ENCODE data around the gene ZSWIM8. TPM values are rescaled to one million over a fixed set of nuclear protein-coding genes. Genes with fewer than 3 reads are reported as not detected.

Gene ZSWIM8
- total and polyA plus RNA-seq, 10 of the 15 experiments (the other 5 are each of a cell fraction or from before 2014, with no cell fraction given) = 7.8 to 47.1 (median 23.6) TPM

GRCh38 chr10:73759512-73760115, 25.8 kb upstream of the ZSWIM8 start (continued):
- TF ChIP-seq, protein P1, sequence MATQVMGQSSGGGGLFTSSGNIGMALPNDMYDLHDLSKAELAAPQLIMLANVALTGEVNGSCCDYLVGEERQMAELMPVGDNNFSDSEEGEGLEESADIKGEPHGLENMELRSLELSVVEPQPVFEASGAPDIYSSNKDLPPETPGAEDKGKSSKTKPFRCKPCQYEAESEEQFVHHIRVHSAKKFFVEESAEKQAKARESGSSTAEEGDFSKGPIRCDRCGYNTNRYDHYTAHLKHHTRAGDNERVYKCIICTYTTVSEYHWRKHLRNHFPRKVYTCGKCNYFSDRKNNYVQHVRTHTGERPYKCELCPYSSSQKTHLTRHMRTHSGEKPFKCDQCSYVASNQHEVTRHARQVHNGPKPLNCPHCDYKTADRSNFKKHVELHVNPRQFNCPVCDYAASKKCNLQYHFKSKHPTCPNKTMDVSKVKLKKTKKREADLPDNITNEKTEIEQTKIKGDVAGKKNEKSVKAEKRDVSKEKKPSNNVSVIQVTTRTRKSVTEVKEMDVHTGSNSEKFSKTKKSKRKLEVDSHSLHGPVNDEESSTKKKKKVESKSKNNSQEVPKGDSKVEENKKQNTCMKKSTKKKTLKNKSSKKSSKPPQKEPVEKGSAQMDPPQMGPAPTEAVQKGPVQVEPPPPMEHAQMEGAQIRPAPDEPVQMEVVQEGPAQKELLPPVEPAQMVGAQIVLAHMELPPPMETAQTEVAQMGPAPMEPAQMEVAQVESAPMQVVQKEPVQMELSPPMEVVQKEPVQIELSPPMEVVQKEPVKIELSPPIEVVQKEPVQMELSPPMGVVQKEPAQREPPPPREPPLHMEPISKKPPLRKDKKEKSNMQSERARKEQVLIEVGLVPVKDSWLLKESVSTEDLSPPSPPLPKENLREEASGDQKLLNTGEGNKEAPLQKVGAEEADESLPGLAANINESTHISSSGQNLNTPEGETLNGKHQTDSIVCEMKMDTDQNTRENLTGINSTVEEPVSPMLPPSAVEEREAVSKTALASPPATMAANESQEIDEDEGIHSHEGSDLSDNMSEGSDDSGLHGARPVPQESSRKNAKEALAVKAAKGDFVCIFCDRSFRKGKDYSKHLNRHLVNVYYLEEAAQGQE (IDR thresholded peaks at IDR 0.05; ENCODE audit: low read depth, low read length) = no peak
- 0 out of 2 replicates have a peak, but pooled peaks have one; percentile 22 for TF ChIP-seq NFYB (IDR thresholded peaks at IDR 0.05; ENCODE audit: insufficient read depth, low read depth, low read length)
- no peak for TF ChIP-seq IKZF1 (conservative IDR thresholded peaks at IDR 0.05)
- peak; percentile 36; the same call in 1 of the 2 replicates for TF ChIP-seq NR2F1 (conservative IDR thresholded peaks at IDR 0.05)
- TF ChIP-seq, protein P2, sequence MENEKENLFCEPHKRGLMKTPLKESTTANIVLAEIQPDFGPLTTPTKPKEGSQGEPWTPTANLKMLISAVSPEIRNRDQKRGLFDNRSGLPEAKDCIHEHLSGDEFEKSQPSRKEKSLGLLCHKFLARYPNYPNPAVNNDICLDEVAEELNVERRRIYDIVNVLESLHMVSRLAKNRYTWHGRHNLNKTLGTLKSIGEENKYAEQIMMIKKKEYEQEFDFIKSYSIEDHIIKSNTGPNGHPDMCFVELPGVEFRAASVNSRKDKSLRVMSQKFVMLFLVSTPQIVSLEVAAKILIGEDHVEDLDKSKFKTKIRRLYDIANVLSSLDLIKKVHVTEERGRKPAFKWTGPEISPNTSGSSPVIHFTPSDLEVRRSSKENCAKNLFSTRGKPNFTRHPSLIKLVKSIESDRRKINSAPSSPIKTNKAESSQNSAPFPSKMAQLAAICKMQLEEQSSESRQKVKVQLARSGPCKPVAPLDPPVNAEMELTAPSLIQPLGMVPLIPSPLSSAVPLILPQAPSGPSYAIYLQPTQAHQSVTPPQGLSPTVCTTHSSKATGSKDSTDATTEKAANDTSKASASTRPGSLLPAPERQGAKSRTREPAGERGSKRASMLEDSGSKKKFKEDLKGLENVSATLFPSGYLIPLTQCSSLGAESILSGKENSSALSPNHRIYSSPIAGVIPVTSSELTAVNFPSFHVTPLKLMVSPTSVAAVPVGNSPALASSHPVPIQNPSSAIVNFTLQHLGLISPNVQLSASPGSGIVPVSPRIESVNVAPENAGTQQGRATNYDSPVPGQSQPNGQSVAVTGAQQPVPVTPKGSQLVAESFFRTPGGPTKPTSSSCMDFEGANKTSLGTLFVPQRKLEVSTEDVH (IDR thresholded peaks at IDR 0.05; ENCODE audit: low read depth, partially characterized antibody) = no peak
- TF ChIP-seq BHLHE40 (IDR thresholded peaks at IDR 0.05; ENCODE audit: borderline replicate concordance in 1 of 2, low read depth in 2 of 2, low read length in 1 of 2) = peak in 1 of 2 experiments; percentile 10; a peak in 1 of 4 replicates
- TF ChIP-seq TAF1 (IDR thresholded peaks at IDR 0.05; ENCODE audit: borderline replicate concordance, low read depth, low read length) = no peak
- no peak for TF ChIP-seq MEF2A (IDR thresholded peaks at IDR 0.05; ENCODE audit: insufficient read depth, low read depth, low read length)
- TF ChIP-seq, protein P3, sequence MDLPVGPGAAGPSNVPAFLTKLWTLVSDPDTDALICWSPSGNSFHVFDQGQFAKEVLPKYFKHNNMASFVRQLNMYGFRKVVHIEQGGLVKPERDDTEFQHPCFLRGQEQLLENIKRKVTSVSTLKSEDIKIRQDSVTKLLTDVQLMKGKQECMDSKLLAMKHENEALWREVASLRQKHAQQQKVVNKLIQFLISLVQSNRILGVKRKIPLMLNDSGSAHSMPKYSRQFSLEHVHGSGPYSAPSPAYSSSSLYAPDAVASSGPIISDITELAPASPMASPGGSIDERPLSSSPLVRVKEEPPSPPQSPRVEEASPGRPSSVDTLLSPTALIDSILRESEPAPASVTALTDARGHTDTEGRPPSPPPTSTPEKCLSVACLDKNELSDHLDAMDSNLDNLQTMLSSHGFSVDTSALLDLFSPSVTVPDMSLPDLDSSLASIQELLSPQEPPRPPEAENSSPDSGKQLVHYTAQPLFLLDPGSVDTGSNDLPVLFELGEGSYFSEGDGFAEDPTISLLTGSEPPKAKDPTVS (IDR thresholded peaks at IDR 0.05; ENCODE audit: low read depth, low read length) = no peak
- TF ChIP-seq, protein P4, sequence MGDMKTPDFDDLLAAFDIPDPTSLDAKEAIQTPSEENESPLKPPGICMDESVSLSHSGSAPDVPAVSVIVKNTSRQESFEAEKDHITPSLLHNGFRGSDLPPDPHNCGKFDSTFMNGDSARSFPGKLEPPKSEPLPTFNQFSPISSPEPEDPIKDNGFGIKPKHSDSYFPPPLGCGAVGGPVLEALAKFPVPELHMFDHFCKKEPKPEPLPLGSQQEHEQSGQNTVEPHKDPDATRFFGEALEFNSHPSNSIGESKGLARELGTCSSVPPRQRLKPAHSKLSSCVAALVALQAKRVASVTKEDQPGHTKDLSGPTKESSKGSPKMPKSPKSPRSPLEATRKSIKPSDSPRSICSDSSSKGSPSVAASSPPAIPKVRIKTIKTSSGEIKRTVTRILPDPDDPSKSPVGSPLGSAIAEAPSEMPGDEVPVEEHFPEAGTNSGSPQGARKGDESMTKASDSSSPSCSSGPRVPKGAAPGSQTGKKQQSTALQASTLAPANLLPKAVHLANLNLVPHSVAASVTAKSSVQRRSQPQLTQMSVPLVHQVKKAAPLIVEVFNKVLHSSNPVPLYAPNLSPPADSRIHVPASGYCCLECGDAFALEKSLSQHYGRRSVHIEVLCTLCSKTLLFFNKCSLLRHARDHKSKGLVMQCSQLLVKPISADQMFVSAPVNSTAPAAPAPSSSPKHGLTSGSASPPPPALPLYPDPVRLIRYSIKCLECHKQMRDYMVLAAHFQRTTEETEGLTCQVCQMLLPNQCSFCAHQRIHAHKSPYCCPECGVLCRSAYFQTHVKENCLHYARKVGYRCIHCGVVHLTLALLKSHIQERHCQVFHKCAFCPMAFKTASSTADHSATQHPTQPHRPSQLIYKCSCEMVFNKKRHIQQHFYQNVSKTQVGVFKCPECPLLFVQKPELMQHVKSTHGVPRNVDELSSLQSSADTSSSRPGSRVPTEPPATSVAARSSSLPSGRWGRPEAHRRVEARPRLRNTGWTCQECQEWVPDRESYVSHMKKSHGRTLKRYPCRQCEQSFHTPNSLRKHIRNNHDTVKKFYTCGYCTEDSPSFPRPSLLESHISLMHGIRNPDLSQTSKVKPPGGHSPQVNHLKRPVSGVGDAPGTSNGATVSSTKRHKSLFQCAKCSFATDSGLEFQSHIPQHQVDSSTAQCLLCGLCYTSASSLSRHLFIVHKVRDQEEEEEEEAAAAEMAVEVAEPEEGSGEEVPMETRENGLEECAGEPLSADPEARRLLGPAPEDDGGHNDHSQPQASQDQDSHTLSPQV (IDR thresholded peaks at IDR 0.05) = no peak
- no peak for TF ChIP-seq STAT3 (IDR thresholded peaks at IDR 0.05; ENCODE audit: low read depth, low read length)
- no peak for TF ChIP-seq ESRRA (IDR thresholded peaks at IDR 0.05; ENCODE audit: low read length)
- TF ChIP-seq NBN (IDR thresholded peaks at IDR 0.05) = 0 out of 2 replicates have a peak, but pooled peaks have one; percentile 12
- peak in 1 of 2 experiments; percentile 73; a peak in 1 of 4 replicates for TF ChIP-seq ETV6 (conservative IDR thresholded peaks at IDR 0.05 in 1 of 2, IDR thresholded peaks at IDR 0.05 in 1 of 2; ENCODE audit: borderline replicate concordance in 1 of 2, low read depth in 1 of 2)
- TF ChIP-seq ATF7 (IDR thresholded peaks at IDR 0.05; ENCODE audit: low read depth) = peak; percentile 19; the same call in 1 of the 2 replicates
- no peak for TF ChIP-seq SUZ12 (IDR thresholded peaks at IDR 0.05; ENCODE audit: unreplicated experiment)
- no peak for TF ChIP-seq HDAC2 (IDR thresholded peaks at IDR 0.05)

Measured in GM12878 (cell line).